H9 (cell line): ENCODE results near the gene KLHDC10. TPM values are rescaled to one million over a fixed set of nuclear protein-coding genes. Genes with fewer than 3 reads are reported as not detected.

Source experiments
- DNase-seq: peaks from one replicate; pipeline ENCODE4 v3.0.0-alpha.2; 2017
- H2AFZ ChIP-seq: one replicate; pipeline ENCODE4 v1.6.1; 2013; ENCODE audit warnings: mild to moderate bottlenecking, low read length, control low read depth, moderate library complexity
- H2AK5ac ChIP-seq: 2 replicates; pipeline ENCODE4 v1.6.1; 2013; ENCODE audit warnings: low read length, control low read depth, mixed read lengths; ENCODE audit not compliant: insufficient read length
- H2BK120ac ChIP-seq: one replicate; pipeline ENCODE4 v1.6.1; 2013; ENCODE audit warnings: low read depth, mild to moderate bottlenecking, low read length, control low read depth, inconsistent platforms; ENCODE audit not compliant: poor library complexity, severe bottlenecking
- H2BK12ac ChIP-seq: 2 replicates; pipeline ENCODE4 v1.6.1; 2013; ENCODE audit warnings: low read length, control low read depth, mixed read lengths, low read depth; ENCODE audit not compliant: insufficient read length
- H2BK15ac ChIP-seq: 2 replicates; pipeline ENCODE4 v1.6.1; 2013; ENCODE audit warnings: low read depth, low read length, control low read depth
- H2BK20ac ChIP-seq: one replicate; pipeline ENCODE4 v1.6.1; 2013; ENCODE audit warnings: low read depth, mild to moderate bottlenecking, low read length, control low read depth, inconsistent platforms; ENCODE audit not compliant: poor library complexity, severe bottlenecking
- H2BK5ac ChIP-seq: 2 replicates; pipeline ENCODE4 v1.6.1; 2013; ENCODE audit warnings: low read length, control low read depth, mixed read lengths; ENCODE audit not compliant: insufficient read length
- H3K14ac ChIP-seq: 2 replicates; pipeline ENCODE4 v1.6.1; 2013; ENCODE audit warnings: low read length, control low read depth; ENCODE audit not compliant: insufficient read depth
- H3K18ac ChIP-seq: 2 replicates; pipeline ENCODE4 v1.6.1; 2013; ENCODE audit warnings: low read depth, mild to moderate bottlenecking, mixed read lengths, low read length, control low read depth; ENCODE audit not compliant: insufficient read length
- H3K23ac ChIP-seq: 2 replicates; pipeline ENCODE4 v1.6.1; 2013; ENCODE audit warnings: low read length, control low read depth, mixed read lengths, low read depth; ENCODE audit not compliant: insufficient read length
- H3K23me2 ChIP-seq: 2 replicates; pipeline ENCODE4 v1.6.1; 2013; ENCODE audit warnings: low read depth, mild to moderate bottlenecking, mixed read lengths, low read length, control low read depth; ENCODE audit not compliant: insufficient read length, poor library complexity, severe bottlenecking
- H3K27ac ChIP-seq: 2 replicates; pipeline ENCODE4 v1.5.1; 2013; ENCODE audit warnings: low read length, control low read depth, mixed read lengths, low read depth; ENCODE audit not compliant: insufficient read length
- H3K27me3 ChIP-seq: 2 replicates; pipeline ENCODE4 v1.6.1; 2013; ENCODE audit warnings: low read length, control low read depth, inconsistent platforms; ENCODE audit not compliant: insufficient read depth
- H3K4ac ChIP-seq: 2 replicates; pipeline ENCODE4 v1.6.1; 2013; ENCODE audit warnings: low read depth, mild to moderate bottlenecking, control low read depth, inconsistent platforms, low read length, moderate library complexity
- H3K4me1 ChIP-seq: 2 replicates; pipeline ENCODE4 v1.6.1; 2013; ENCODE audit warnings: low read length, control low read depth, inconsistent platforms; ENCODE audit not compliant: insufficient read depth
- H3K4me2 ChIP-seq: 2 replicates; pipeline ENCODE4 v1.6.1; 2013; ENCODE audit warnings: low read length, control low read depth, mixed read lengths; ENCODE audit not compliant: insufficient read length, insufficient read depth
- H3K56ac ChIP-seq: 2 replicates; pipeline ENCODE4 v1.6.1; 2013; ENCODE audit warnings: low read depth, mild to moderate bottlenecking, mixed read lengths, low read length, control low read depth; ENCODE audit not compliant: insufficient read length
- H3K79me1 ChIP-seq: 2 replicates; pipeline ENCODE4 v1.6.1; 2013; ENCODE audit warnings: low read depth, mild to moderate bottlenecking, moderate library complexity, low read length, control low read depth, inconsistent platforms; ENCODE audit not compliant: insufficient read depth, poor library complexity, severe bottlenecking
- H3K79me2 ChIP-seq: 2 replicates; pipeline ENCODE4 v1.6.1; 2013; ENCODE audit warnings: low read length, control low read depth, inconsistent platforms; ENCODE audit not compliant: insufficient read depth
- H3K9ac ChIP-seq: 2 replicates; pipeline ENCODE4 v1.6.1; 2013; ENCODE audit warnings: low read length, control low read depth, mixed read lengths; ENCODE audit not compliant: insufficient read length; ENCODE audit errors: extremely low read depth
- H3K9me3 ChIP-seq: one replicate; pipeline ENCODE4 v1.6.1; 2013; ENCODE audit warnings: low read depth, low read length, inconsistent platforms; ENCODE audit not compliant: control insufficient read depth
- H3T11ph ChIP-seq: one replicate; pipeline ENCODE4 v1.6.1; 2013; ENCODE audit warnings: mild to moderate bottlenecking, low read length, control low read depth, inconsistent platforms
- H4K20me1 ChIP-seq: one replicate; pipeline ENCODE4 v1.6.1; 2013; ENCODE audit not compliant: control insufficient read depth, insufficient read length, insufficient read depth
- H4K5ac ChIP-seq: 2 replicates; pipeline ENCODE4 v1.6.1; 2013; ENCODE audit warnings: low read depth, mild to moderate bottlenecking, mixed read lengths, low read length, control low read depth; ENCODE audit not compliant: insufficient read length
- H4K8ac ChIP-seq: replicated peaks from 2 replicates; pipeline ENCODE4 v1.6.1; 2013; ENCODE audit warnings: low read length, control low read depth, mixed read lengths, low read depth; ENCODE audit not compliant: insufficient read length
- H4K91ac ChIP-seq: 2 replicates; pipeline ENCODE4 v1.6.1; 2013; ENCODE audit warnings: low read depth, mild to moderate bottlenecking, moderate library complexity, mixed read lengths, low read length, control low read depth; ENCODE audit not compliant: insufficient read length
- H3K27ac Mint-ChIP-seq, 3 experiments: 2 replicates in 2 of 3; 3 replicates in 1 of 3; pipeline ENCODE4 v1.8.0; 2020 to 2021; ENCODE audit warnings: mixed read lengths in 3 of 3, mild to moderate bottlenecking in 1 of 3, moderate library complexity in 1 of 3
- H3K27me3 Mint-ChIP-seq: 2 replicates; pipeline ENCODE4 v1.8.0; 2021; ENCODE audit warnings: low read depth, mild to moderate bottlenecking, moderate library complexity, mixed read lengths
- H3K36me3 Mint-ChIP-seq, 3 experiments: 2 replicates in 2 of 3; 3 replicates in 1 of 3; pipeline ENCODE4 v1.8.0; 2020 to 2021; ENCODE audit warnings: low read depth in 3 of 3, mixed read lengths in 3 of 3; ENCODE audit not compliant: insufficient read depth in 1 of 3
- H3K4me1 Mint-ChIP-seq, 2 experiments: 2 replicates each; pipeline ENCODE4 v1.8.0; 2020; ENCODE audit warnings: mixed read lengths in 2 of 2
- H3K4me3 Mint-ChIP-seq, 2 experiments: 2 replicates in 1 of 2; 3 replicates in 1 of 2; pipeline ENCODE4 v1.8.0; 2020 to 2021; ENCODE audit warnings: mild to moderate bottlenecking in 2 of 2, mixed read lengths in 2 of 2, moderate library complexity in 1 of 2
- H3K9me3 Mint-ChIP-seq, 2 experiments: 2 replicates in 1 of 2; 3 replicates in 1 of 2; pipeline ENCODE4 v1.8.0; 2020; ENCODE audit warnings: mild to moderate bottlenecking in 2 of 2, mixed read lengths in 2 of 2, moderate library complexity in 1 of 2
- CTCF ChIP-seq: fragments of 200-600 bp; sonication (generic); conservative IDR thresholded peaks from 3 replicates; pipeline ENCODE4 v1.8.0; 2021; ENCODE audit warnings: antibody characterized with exemption, mild to moderate bottlenecking
- WGBS: extraction: QIAGEN DNeasy Blood & Tissue Kit; methylation state at CpG from one replicate; pipeline ENCODE4 v1.1.7; 2013; ENCODE audit warnings: missing lambda C conversion rate, low lambda C conversion rate, mixed read lengths; ENCODE audit not compliant: insufficient read length; ENCODE audit errors: extremely low coverage; 5-methylcytosine and 5-hydroxymethylcytosine counted together
- total RNA-seq: library from RNA; stranded (reverse); gene quantifications from 2 replicates; pipeline ENCODE4 v1.2.1, GENCODE V29; 2021

KLHDC10 gene
- total RNA-seq, 1 experiment from 2014 or later = 17.3 TPM

DNA sequence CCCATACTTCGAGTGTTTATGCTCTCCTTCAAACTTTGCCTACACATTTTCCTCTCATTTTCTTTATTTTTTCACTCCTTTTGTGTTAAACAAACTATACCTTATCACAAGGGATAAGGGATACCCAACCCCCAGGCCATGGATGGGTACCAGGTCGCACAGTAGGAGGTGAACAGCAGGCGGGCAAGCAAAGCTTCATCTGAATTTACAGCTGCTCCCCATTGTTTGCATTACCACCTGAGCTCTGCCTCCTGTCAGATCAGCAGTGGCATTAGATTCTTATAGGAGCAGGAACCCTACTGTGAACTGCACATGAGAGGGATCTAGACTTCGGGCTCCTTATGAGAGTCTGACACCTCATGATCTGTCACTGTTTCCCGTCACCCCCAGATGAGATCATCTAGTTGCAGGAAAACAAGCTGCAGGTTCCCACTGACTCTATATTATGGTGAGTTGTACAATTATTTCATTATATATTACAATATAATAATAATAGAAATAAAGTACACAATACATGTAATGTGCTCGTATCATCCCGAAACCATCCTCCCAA lies 47.6 kb upstream of the KLHDC10 start:
- H4K8ac ChIP-seq = no peak overlapping the region
- Mint-ChIP-seq H3K4me1 (peaks cover 0 to 3% of the 10 kb centered on the region in 2 experiments; a peak in 1 of 4 replicates), H3K4me3 (no peak overlapping the region), H3K27ac (no peak overlapping the region), H3K9me3 (no peaks in the 10 kb centered on the region), H3K27me3 (no peaks in the 10 kb centered on the region), H3K36me3 (peaks cover 34 to 93% (median 88%) of the 10 kb centered on the region in 3 experiments; a peak in 6 of 7 replicates)
- no peaks in the 10 kb centered on the region for H4K20me1 ChIP-seq
- H3K79me2 ChIP-seq = no peaks in the 10 kb centered on the region
- H2BK15ac ChIP-seq = no peak overlapping the region
- H2BK20ac ChIP-seq = no peak overlapping the region
- no peaks in the 10 kb centered on the region for H3K79me1 ChIP-seq
- no peak overlapping the region for H3K27ac ChIP-seq
- no peak overlapping the region for H3K56ac ChIP-seq
- WGBS = no CpG with 5 or more reads among the region's 7 CpGs
- H2BK12ac ChIP-seq = no peak overlapping the region
- H3K9me3 ChIP-seq = no peaks in the 10 kb centered on the region
- H2BK120ac ChIP-seq = no peak overlapping the region
- TF ChIP-seq CTCF = no peak
- H3K14ac ChIP-seq = no peak overlapping the region
- H4K91ac ChIP-seq = no peak overlapping the region
- H3K4me2 ChIP-seq = no peak overlapping the region
- H2AFZ ChIP-seq = no peak overlapping the region
- no peaks in the 10 kb centered on the region for H3K27me3 ChIP-seq
- H3K23ac ChIP-seq = no peak overlapping the region
- no peaks in the 10 kb centered on the region for H3K23me2 ChIP-seq
- no peak overlapping the region for H2BK5ac ChIP-seq
- no peak overlapping the region for H3K4ac ChIP-seq
- no peak overlapping the region for H4K5ac ChIP-seq
- DNase-seq = no peak
- H3K4me1 ChIP-seq = no peaks in the 10 kb centered on the region
- no peak overlapping the region for H3T11ph ChIP-seq
- no peak overlapping the region for H3K9ac ChIP-seq
- no peak overlapping the region for H3K18ac ChIP-seq
- H2AK5ac ChIP-seq = no peak overlapping the region
